Measurements from ENCODE around the gene CLCN7. TPM values are rescaled to one million over a fixed set of nuclear protein-coding genes. Genes with fewer than 3 reads are reported as not detected.

CLCN7 gene
- total and polyA plus RNA-seq, 2 of the 8 experiments (the other 6 are each of a cell fraction or from before 2014, with no cell fraction given) = 38.6 to 81.5 TPM

DNA sequence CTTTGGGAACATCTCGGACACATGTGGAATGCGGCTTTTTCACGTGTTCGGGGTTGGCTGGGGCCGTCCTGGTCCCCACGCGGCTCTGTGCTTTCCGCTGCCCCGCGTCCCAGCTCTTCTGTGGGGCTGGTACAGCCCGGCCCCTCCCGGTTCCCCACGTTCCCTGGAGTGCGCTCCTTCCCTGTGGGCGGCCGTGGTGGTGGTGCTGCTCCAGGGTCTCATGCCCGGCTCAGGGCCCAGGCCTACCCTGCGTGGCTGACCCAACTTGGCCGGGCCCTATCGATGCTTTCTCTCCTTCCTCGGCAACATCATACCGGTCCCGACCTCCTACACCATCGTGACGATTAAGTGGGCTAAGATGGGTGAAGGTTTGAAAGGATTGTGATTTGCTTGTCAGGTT is 21.6 kb upstream of the CLCN7 start:
- TF ChIP-seq KDM4A (IDR thresholded peaks at IDR 0.05; ENCODE audit: low read depth, low read length, severe bottlenecking) (no peak), GTF2F1 (IDR thresholded peaks at IDR 0.05; ENCODE audit: borderline replicate concordance, low read depth, low read length) (no peak), CBX8 (IDR thresholded peaks at IDR 0.05; ENCODE audit: borderline replicate concordance, low read depth, low read length) (no peak), FOSL1 (IDR thresholded peaks at IDR 0.05; ENCODE audit: insufficient read depth, low read depth, low read length) (no peak), POU5F1 (IDR thresholded peaks at IDR 0.05; ENCODE audit: low read depth, low read length) (no peak), PHF8 (conservative IDR thresholded peaks at IDR 0.05; ENCODE audit: low read depth, low read length) (no peak), SRF (IDR thresholded peaks at IDR 0.05; ENCODE audit: low read depth, low read length) (no peak), KDM5A (IDR thresholded peaks at IDR 0.05; ENCODE audit: low read length) (no peak), BCL11A (IDR thresholded peaks at IDR 0.05; ENCODE audit: low read depth in 2 of 2, low read length in 2 of 2) (no peak), RXRA (IDR thresholded peaks at IDR 0.05; ENCODE audit: insufficient read depth, low read depth, low read length) (no peak), POLR2A (IDR thresholded peaks at IDR 0.05; ENCODE audit: control extremely low read depth in 1 of 2, low read depth in 2 of 2, low read length in 2 of 2) (no peak), YY1 (IDR thresholded peaks at IDR 0.05; ENCODE audit: low read depth, low read length) (no peak)
- FAIRE-seq = no peak

More for the DNA sequence above, 21.6 kb upstream of the CLCN7 start:
- WGBS, 2 experiments (ENCODE audit: extremely low coverage in 1 of 2, insufficient coverage in 1 of 2, insufficient read length in 1 of 2, insufficient replicate concordance in 2 of 2, low coverage in 1 of 2, low lambda C conversion rate in 2 of 2, missing lambda C conversion rate in 1 of 2) = 97% methylated on average over 22 of the region's 25 CpGs; no CpG with 5 or more reads in 1 of the 2 experiments
- Histone ChIP-seq H3K9ac (replicated peaks in 1 of 4; ENCODE audit: extremely low read depth in 1 of 4, low read depth in 3 of 4, low read length in 3 of 4) (no peak overlapping the region), H2BK5ac (ENCODE audit: low read depth, low read length) (no peak overlapping the region), H3K9me3 (ENCODE audit: insufficient read depth in 2 of 2, low read depth in 1 of 2, low read length in 1 of 2) (no peaks in the 10 kb centered on the region), H2BK12ac (ENCODE audit: low read depth, low read length) (no peak overlapping the region), H3K4me2 (ENCODE audit: insufficient read depth in 1 of 2, low read depth in 2 of 2, low read length in 2 of 2) (no peak overlapping the region), H2AK5ac (ENCODE audit: low read depth, low read length) (no peak overlapping the region), H2BK120ac (replicated peaks; ENCODE audit: low read depth, low read length) (no peak overlapping the region), H4K20me1 (replicated peaks in 1 of 2; ENCODE audit: control insufficient read depth in 1 of 2, insufficient read depth in 2 of 2, low read length in 2 of 2) (peaks cover 3 to 4% of the 10 kb centered on the region in 2 experiments), H3K18ac (ENCODE audit: extremely low read depth, low read length) (no peak overlapping the region), H3K27me3 (replicated peaks in 1 of 4; ENCODE audit: control insufficient read depth in 3 of 4, extremely low read depth in 1 of 4, insufficient read depth in 3 of 4, low read length in 3 of 4) (no peaks in the 10 kb centered on the region), H3K79me1 (ENCODE audit: low read depth, low read length) (peaks cover 3% of the 10 kb centered on the region), H3K14ac (ENCODE audit: insufficient read length) (no peak overlapping the region), H4K8ac (ENCODE audit: extremely low read depth, insufficient read depth, low read length) (0 out of 2 replicates have a peak overlapping the region, but pooled peaks have one; percentile 51), H2AFZ (ENCODE audit: low read length) (no peak overlapping the region), H3K4ac (replicated peaks; ENCODE audit: insufficient read length, low read depth, low read length) (no peak overlapping the region), H4K5ac (ENCODE audit: insufficient read length, low read depth, low read length) (no peak overlapping the region), H2BK15ac (ENCODE audit: low read length) (no peak overlapping the region), H3K4me1 (replicated peaks in 1 of 4; ENCODE audit: control insufficient read depth in 3 of 4, insufficient read depth in 4 of 4, low read length in 3 of 4) (peaks cover 0 to 8% (median 5%) of the 10 kb centered on the region in 4 experiments; a peak in 4 of 7 replicates), H4K91ac (replicated peaks; ENCODE audit: insufficient read length, low read length) (no peak overlapping the region), H3K4me3 (ENCODE audit: extremely low read depth in 1 of 4, insufficient read depth in 2 of 4, low read depth in 3 of 4, low read length in 4 of 4) (no peak overlapping the region), H3K56ac (replicated peaks; ENCODE audit: insufficient read length, low read depth, low read length) (no peak overlapping the region), H3K23me2 (ENCODE audit: low read depth, low read length) (peaks cover 9% of the 10 kb centered on the region), H3K27ac (ENCODE audit: low read depth, low read length) (no peak overlapping the region), H2BK20ac (ENCODE audit: low read length) (no peak overlapping the region), H3K36me3 (ENCODE audit: control insufficient read depth in 2 of 4, insufficient read depth in 4 of 4, low read length in 3 of 4) (peaks cover 11 to 58% (median 24%) of the 10 kb centered on the region in 4 experiments), H3K23ac (ENCODE audit: insufficient read length) (no peak overlapping the region), H3K79me2 (ENCODE audit: control insufficient read depth in 1 of 2, insufficient read depth in 2 of 2, low read length in 2 of 2) (peaks cover 0 to 12% of the 10 kb centered on the region in 2 experiments; a peak in 1 of 4 replicates)
- DNase-seq (ENCODE audit: low read depth in 1 of 2, low spot score in 2 of 2) = no peak
- ChIA-PET POLR2A (ENCODE audit: partially characterized antibody) (interaction anchor here (1.1 to 16.8 kb wide), 3 partner anchors 8 to 268 kb away, joined by 3 to 175 read pairs (median 11); no protein-coding TSS in a partner anchor), CTCF (ENCODE audit: partially characterized antibody) (interaction anchor here (0.6 to 0.8 kb wide), 2 partner anchors 55 to 258 kb away, joined by 3 read pairs; no protein-coding TSS in a partner anchor)
